Body of pancreas (tissue), 4 donors: ENCODE results near the gene PPWD1. TPM values are rescaled to one million over a fixed set of nuclear protein-coding genes. Genes with fewer than 3 reads are reported as not detected.
"Not testable (repeated sequence)": the region's sequence is repeated elsewhere in the genome, so short reads cannot be mapped to it uniquely, and the experiment has no call there.

Source experiments
- ATAC-seq: fragments of 150-250 bp; one replicate; pipeline ENCODE4 v1.9.1; 2016
- DNase-seq, 4 donors: peaks; one replicate each; pipeline ENCODE4 v3.0.0-alpha.2; 2019
- H3K27ac ChIP-seq, 4 donors: fragments of 200-600 bp; sonication (generic); 1 replicate in 3 of 4; 2 replicates in 1 of 4; pipeline versions ENCODE4 v1.5.1 to v1.6.1; 2016 to 2019; ENCODE audit warnings: mild to moderate bottlenecking in 1 of 4, mixed read lengths in 1 of 4, moderate library complexity in 1 of 4
- H3K27me3 ChIP-seq, 2 donors: fragments of 200-600 bp; sonication (generic); one replicate each; pipeline ENCODE4 v1.6.0; 2016; ENCODE audit warnings: mild to moderate bottlenecking in 1 of 2
- H3K36me3 ChIP-seq, 2 donors: fragments of 200-600 bp; sonication (generic); replicated peaks in 1 of 2; 2 replicates each; pipeline ENCODE4 v1.5.1; 2016; ENCODE audit warnings: low read depth in 2 of 2; ENCODE audit not compliant: insufficient read depth in 1 of 2
- H3K4me1 ChIP-seq: fragments of 200-600 bp; sonication (generic); one replicate; pipeline ENCODE4 v1.6.0; 2016
- H3K4me3 ChIP-seq, 2 donors: fragments of 200-600 bp; sonication (generic); 1 replicate in 1 of 2; 2 replicates in 1 of 2; pipeline ENCODE4 v1.5.1; 2016 to 2019
- H3K9me3 ChIP-seq, 3 donors: fragments of 200-600 bp; sonication (generic); 1 replicate in 2 of 3; 2 replicates in 1 of 3; pipeline ENCODE4 v1.5.1; 2016
- CTCF ChIP-seq, 7 experiments: fragments of 450-650 bp in 4 of 7; fragments of 200-600 bp in 3 of 7; sonication (generic) in 3 of 7; IDR thresholded peaks; one replicate each; pipeline ENCODE4 v1.5.1; 2016 to 2019; ENCODE audit warnings: antibody characterized with exemption in 7 of 7
- POLR2A ChIP-seq, 3 donors: fragments of 450-650 bp; IDR thresholded peaks; one replicate each; pipeline ENCODE4 v1.6.1; 2016; ENCODE audit warnings: antibody characterized with exemption in 3 of 3, mild to moderate bottlenecking in 2 of 3
- WGBS, 2 donors: methylation state at CpG; one replicate each; pipeline ENCODE4 v1.1.5; 2017; 5-methylcytosine and 5-hydroxymethylcytosine counted together
- intact Hi-C: fragments of 100-400 bp; cut with DNase I; formaldehyde crosslinking; loops from one replicate; pipeline ENCODE4 v1.15.1; 2023
- total RNA-seq, 2 donors: library from RNA; depleted of rRNA; stranded (reverse); fragments of >200 nt; gene quantifications; one replicate each; pipeline ENCODE4 v1.1.0, GENCODE V29; 2016

PPWD1 gene
- total RNA-seq, 2 donors from 2014 or later, result 19.1 to 38.7 TPM

GRCh38 chr5:65612298-65612907 lies 49.3 kb downstream of the PPWD1 start:
- H3K27ac ChIP-seq, result peak overlapping the region; percentile 21 to 70 (median 66)

GRCh38 chr5:65620021-65620420 lies 56.9 kb downstream of the PPWD1 start:
- no peak for DNase-seq
- intact Hi-C loops, result no loop called here
- no peak for TF ChIP-seq POLR2A (IDR thresholded peaks at IDR 0.05)
- TF ChIP-seq CTCF (IDR thresholded peaks at IDR 0.05), result no peak
- no peak overlapping the region for H3K27ac ChIP-seq
- no peak overlapping the region for H3K4me3 ChIP-seq
- H3K9me3 ChIP-seq, result no peaks in the 10 kb centered on the region
- peaks cover 17% of the 10 kb centered on the region for H3K4me1 ChIP-seq
- H3K27me3 ChIP-seq, result no peaks in the 10 kb centered on the region
- no peaks in the 10 kb centered on the region for H3K36me3 ChIP-seq
- ATAC-seq, result no peak
- 90 to 91% methylated on average over 4 of the region's 4 CpGs for WGBS, 2 donors

More at GRCh38 chr5:65612298-65612907, 49.3 kb downstream of the PPWD1 start:
- no peak overlapping the region for H3K4me3 ChIP-seq
- H3K27me3 ChIP-seq, result no peaks in the 10 kb centered on the region
- intact Hi-C loops, result no loop called here
- TF ChIP-seq CTCF (IDR thresholded peaks at IDR 0.05) (no peak), POLR2A (IDR thresholded peaks at IDR 0.05) (no peak)
- H3K36me3 ChIP-seq, result peaks cover 0 to 18% of the 10 kb centered on the region in 2 donors
- DNase-seq (no peak), ATAC-seq (no peak)
- 63% methylated on average over 4 of the region's 4 CpGs for WGBS, 2 donors
- H3K9me3 ChIP-seq, result no peaks in the 10 kb centered on the region
- H3K4me1 ChIP-seq, result peaks cover 22% of the 10 kb centered on the region

- WGBS, 2 donors, result 83 to 89% methylated on average over 4 of the region's 4 CpGs
- H3K27me3 ChIP-seq, DNase-seq, H3K4me3 ChIP-seq, intact Hi-C loops, H3K36me3 ChIP-seq, H3K9me3 ChIP-seq, H3K27ac ChIP-seq, ATAC-seq: not testable (repeated sequence)
- H3K4me1 ChIP-seq, result peaks cover 30% of the 10 kb centered on the region
Observed at GRCh38 chr5:65621961-65622360, 58.9 kb downstream of the PPWD1 start.

- TF ChIP-seq CTCF (IDR thresholded peaks at IDR 0.05) (no peak), POLR2A (IDR thresholded peaks at IDR 0.05) (no peak)
- Histone ChIP-seq H3K36me3 (no peaks in the 10 kb centered on the region), H3K27me3 (no peaks in the 10 kb centered on the region), H3K4me3 (peak overlapping the region; percentile 80 to 85), H3K9me3 (no peaks in the 10 kb centered on the region), H3K27ac (peak overlapping the region in 2 of 4 donors; percentile 60 to 81), H3K4me1 (peaks cover 30% of the 10 kb centered on the region)
- DNase-seq (no peak), ATAC-seq (no peak)
- 4% methylated on average over 9 of the region's 9 CpGs for WGBS, 2 donors
- intact Hi-C loops, result no loop called here
Observed at GRCh38 chr5:65623482-65623881, 60.4 kb downstream of the PPWD1 start.

- peak; percentile 97 for ATAC-seq
- peak within 1 kb of the TSS; percentile 80 to 85 for H3K4me3 ChIP-seq
- peak; percentile 90 to 95 (median 92) for DNase-seq
- peak within 1 kb of the TSS; percentile 54 to 89 (median 70) for H3K27ac ChIP-seq
- no peaks in the 10 kb centered on the region for H3K27me3 ChIP-seq
- no peak for TF ChIP-seq CTCF (IDR thresholded peaks at IDR 0.05)
- peak in 2 of 3 donors; percentile 50 to 59 for TF ChIP-seq POLR2A (IDR thresholded peaks at IDR 0.05)
- intact Hi-C loops, result no loop called here
- WGBS, 2 donors, result 0 to 1% methylated on average over 19 to 32 of the region's 32 CpGs
- H3K4me1 ChIP-seq, result peaks cover 30% of the 10 kb centered on the region
- no peaks in the 10 kb centered on the region for H3K36me3 ChIP-seq
- no peaks in the 10 kb centered on the region for H3K9me3 ChIP-seq
Observed at GRCh38 chr5:65624025-65624570, 61.0 kb downstream of the PPWD1 start, which contains the start of gene TRIM23. Gene TRIM23 (minus strand): TSS chr5:65624333. CDS start chr5:65624274, 59 bp downstream.
